HCT116 (cell line): ENCODE data around the gene FRY. TPM values are rescaled to one million over a fixed set of nuclear protein-coding genes. Genes with fewer than 3 reads are reported as not detected.

ENCODE experiments used
- ATAC-seq: fragments of 200-7000 bp; cut with Tn5 transposase; 2 replicates; pipeline ENCODE4 v1.9.1; 2020; ENCODE audit warnings: mild to moderate bottlenecking, moderate library complexity
- BruUV-seq: library from RNA; stranded (reverse); fragments of 400-500 nt; replicated peaks from 2 replicates; lab custom pipeline; 2021; lab: Mats Ljungman, UMichigan
- CTCF ChIA-PET: fragments of 300-600 bp; sonication (Branson Sonifier 250); formaldehyde crosslinking; loops from one replicate; lab custom pipeline; 2021; ENCODE audit warnings: antibody characterized with exemption; lab: Charles Lee
- POLR2A ChIA-PET: fragments of 300-600, 350-600 bp; sonication (Branson Sonifier 250); formaldehyde crosslinking; loops from one replicate; lab custom pipeline; 2021; ENCODE audit warnings: antibody characterized with exemption; lab: Charles Lee
- RAD21 ChIA-PET, 2 experiments: fragments of 300-600 bp; sonication (Branson Sonifier 250); formaldehyde crosslinking; loops; one replicate each; lab custom pipeline; 2023; ENCODE audit warnings: low total read pairs in 2 of 2; ENCODE audit not compliant: uncharacterized antibody in 2 of 2, unreplicated experiment in 2 of 2, low non-redundant PET in 1 of 2; lab: Charles Lee
- DNase-seq: peaks from one replicate; pipeline ENCODE4 v3.0.0-alpha.2; 2010; ENCODE audit warnings: low read depth, low spot score
- H2AFZ ChIP-seq: fragments of 200-600 bp; shearing (Covaris generic), sonication (generic); 2 replicates; pipeline ENCODE4 v1.6.1; 2017; ENCODE audit warnings: low read depth, mixed run types, mixed read lengths, antibody characterized with exemption, low read length; ENCODE audit not compliant: poor library complexity, severe bottlenecking
- H3K27ac ChIP-seq: 2 replicates; pipeline ENCODE4 v1.5.1; 2012; ENCODE audit warnings: low read depth, low read length
- H3K27me3 ChIP-seq: fragments of 200-600 bp; sonication (generic); 2 replicates; pipeline ENCODE4 v1.6.1; 2016; ENCODE audit warnings: mixed run types, low read length, mixed read lengths; ENCODE audit not compliant: insufficient read depth
- H3K36me3 ChIP-seq, 2 experiments: fragments of 200-500 bp in 1 of 2; fragments of 200-600 bp in 1 of 2; sonication (Bioruptor generic) in 1 of 2; sonication (generic) in 1 of 2; 2 replicates each; pipeline versions ENCODE4 v1.5.1 to v1.6.1; 2014 to 2016; ENCODE audit warnings: low read length in 2 of 2, inconsistent platforms in 1 of 2, mixed read lengths in 1 of 2, mixed run types in 1 of 2; ENCODE audit not compliant: insufficient read depth in 2 of 2, control insufficient read depth in 1 of 2
- H3K4me1 ChIP-seq, 2 experiments: fragments of 200-600 bp in 1 of 2; sonication (generic) in 1 of 2; 2 replicates each; pipeline versions ENCODE4 v1.5.1 to v1.6.1; 2012 to 2017; ENCODE audit warnings: low read length in 2 of 2, inconsistent platforms in 1 of 2, mild to moderate bottlenecking in 1 of 2, mixed read lengths in 1 of 2, mixed run types in 1 of 2, moderate library complexity in 1 of 2; ENCODE audit not compliant: insufficient read depth in 2 of 2, control insufficient read depth in 1 of 2
- H3K4me2 ChIP-seq: fragments of 200-600 bp; sonication (generic); 2 replicates; pipeline ENCODE4 v1.6.1; 2017; ENCODE audit warnings: mixed run types, low read length, mixed read lengths
- H3K4me3 ChIP-seq, 2 experiments: fragments of 200-600 bp in 1 of 2; sonication (generic) in 1 of 2; replicated peaks in 1 of 2; 2 replicates each; pipeline ENCODE4 v1.5.1; 2011 to 2016; ENCODE audit warnings: low read length in 2 of 2, control low read depth in 1 of 2, low read depth in 1 of 2, mild to moderate bottlenecking in 1 of 2, mixed read lengths in 1 of 2, mixed run types in 1 of 2
- H3K79me2 ChIP-seq: fragments of 200-600 bp; sonication (generic); 2 replicates; pipeline ENCODE4 v1.6.1; 2017; ENCODE audit warnings: mild to moderate bottlenecking, mixed run types, low read length, moderate library complexity, mixed read lengths; ENCODE audit not compliant: insufficient read depth
- H3K9ac ChIP-seq: fragments of 200-600 bp; sonication (generic); 2 replicates; pipeline ENCODE4 v1.6.1; 2016; ENCODE audit warnings: low read length, mixed read lengths
- H3K9me2 ChIP-seq: fragments of 200-600 bp; sonication (generic), shearing (Covaris generic); 2 replicates; pipeline ENCODE4 v1.6.1; 2017; ENCODE audit warnings: mixed run types, mild to moderate bottlenecking, moderate library complexity; ENCODE audit not compliant: insufficient read depth
- H3K9me3 ChIP-seq, 2 experiments: fragments of 200-500 bp in 1 of 2; fragments of 200-600 bp in 1 of 2; sonication (Bioruptor generic) in 1 of 2; sonication (generic) in 1 of 2; 2 replicates each; pipeline ENCODE4 v1.6.1; 2014 to 2017; ENCODE audit warnings: low read length in 2 of 2, mixed read lengths in 2 of 2, inconsistent platforms in 1 of 2, low read depth in 1 of 2, mild to moderate bottlenecking in 1 of 2, mixed run types in 1 of 2, moderate library complexity in 1 of 2; ENCODE audit not compliant: control insufficient read depth in 1 of 2, insufficient read depth in 1 of 2
- H4K20me1 ChIP-seq: fragments of 200-600 bp; sonication (generic), shearing (Covaris generic); 2 replicates; pipeline ENCODE4 v1.6.1; 2017; ENCODE audit warnings: mixed run types, mild to moderate bottlenecking, moderate library complexity; ENCODE audit not compliant: insufficient read depth
- ATF3 ChIP-seq: IDR thresholded peaks from 2 replicates; pipeline ENCODE4 v1.6.1; 2012
- CBX3 ChIP-seq: IDR thresholded peaks from 2 replicates; pipeline ENCODE4 v1.6.1; 2012; ENCODE audit warnings: low read depth
- TCF7L2 ChIP-seq: IDR thresholded peaks from 2 replicates; pipeline ENCODE4 v1.7.0; 2011; ENCODE audit warnings: borderline replicate concordance, inconsistent platforms; ENCODE audit not compliant: insufficient read depth, insufficient read length; ENCODE audit errors: extremely low read depth
- ZBTB33 ChIP-seq: IDR thresholded peaks from 2 replicates; pipeline ENCODE4 v1.6.1; 2011; ENCODE audit warnings: mild to moderate bottlenecking, low read length, moderate library complexity; ENCODE audit not compliant: insufficient replicate concordance; ENCODE audit errors: extremely low read depth
- intact Hi-C: fragments of 100-400 bp; cut with micrococcal nuclease; formaldehyde crosslinking; loops from 2 replicates; pipeline ENCODE4 v1.10.0; 2022
- total RNA-seq: library from RNA; stranded (reverse); gene quantifications from one replicate; pipeline ENCODE4 v1.2.1, GENCODE V29; 2021; ENCODE audit not compliant: unreplicated experiment
- TF ChIP-seq, protein P1 (sequence below): IDR thresholded peaks from 2 replicates; pipeline ENCODE4 v1.6.1; 2012; ENCODE audit warnings: low read depth

Gene FRY
- total RNA-seq, 1 experiment from 2014 or later, result 1.4 TPM

DNA sequence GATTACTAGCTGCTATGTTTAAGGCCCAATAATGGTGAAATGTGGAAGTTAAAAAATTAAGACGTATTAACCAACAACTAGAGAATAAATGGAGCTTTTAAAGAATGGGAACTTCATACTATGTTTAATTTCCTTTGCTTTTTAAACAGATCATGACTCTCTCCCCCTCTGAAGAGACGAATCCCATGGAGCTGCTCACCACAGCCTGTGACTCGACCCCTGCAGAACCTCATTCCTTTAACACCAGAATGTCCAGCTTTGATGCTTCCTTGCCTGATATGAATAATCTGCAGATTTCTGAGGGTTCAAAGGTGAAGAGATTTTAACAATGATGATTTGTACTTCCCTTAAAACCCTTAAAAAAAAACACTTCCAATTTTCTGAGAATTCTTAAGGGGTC, 230.6 kb downstream of the FRY start:
- Histone ChIP-seq H3K4me1 (peaks cover 10 to 11% of the 10 kb centered on the region in 2 experiments; a peak in 3 of 4 replicates), H3K4me3 (no peak overlapping the region), H3K9ac (no peak overlapping the region), H3K27me3 (no peaks in the 10 kb centered on the region), H3K79me2 (no peaks in the 10 kb centered on the region), H3K9me2 (no peaks in the 10 kb centered on the region), H3K9me3 (no peaks in the 10 kb centered on the region), H2AFZ (no peak overlapping the region), H3K36me3 (no peaks in the 10 kb centered on the region), H3K4me2 (no peak overlapping the region), H4K20me1 (no peaks in the 10 kb centered on the region), H3K27ac (no peak overlapping the region)
- DNase-seq, result no peak
- RAD21 ChIA-PET, result no interaction called here
- TF ChIP-seq TCF7L2 (no peak), ATF3 (no peak), CBX3 (no peak), ZBTB33 (no peak)
- TF ChIP-seq, protein P1, sequence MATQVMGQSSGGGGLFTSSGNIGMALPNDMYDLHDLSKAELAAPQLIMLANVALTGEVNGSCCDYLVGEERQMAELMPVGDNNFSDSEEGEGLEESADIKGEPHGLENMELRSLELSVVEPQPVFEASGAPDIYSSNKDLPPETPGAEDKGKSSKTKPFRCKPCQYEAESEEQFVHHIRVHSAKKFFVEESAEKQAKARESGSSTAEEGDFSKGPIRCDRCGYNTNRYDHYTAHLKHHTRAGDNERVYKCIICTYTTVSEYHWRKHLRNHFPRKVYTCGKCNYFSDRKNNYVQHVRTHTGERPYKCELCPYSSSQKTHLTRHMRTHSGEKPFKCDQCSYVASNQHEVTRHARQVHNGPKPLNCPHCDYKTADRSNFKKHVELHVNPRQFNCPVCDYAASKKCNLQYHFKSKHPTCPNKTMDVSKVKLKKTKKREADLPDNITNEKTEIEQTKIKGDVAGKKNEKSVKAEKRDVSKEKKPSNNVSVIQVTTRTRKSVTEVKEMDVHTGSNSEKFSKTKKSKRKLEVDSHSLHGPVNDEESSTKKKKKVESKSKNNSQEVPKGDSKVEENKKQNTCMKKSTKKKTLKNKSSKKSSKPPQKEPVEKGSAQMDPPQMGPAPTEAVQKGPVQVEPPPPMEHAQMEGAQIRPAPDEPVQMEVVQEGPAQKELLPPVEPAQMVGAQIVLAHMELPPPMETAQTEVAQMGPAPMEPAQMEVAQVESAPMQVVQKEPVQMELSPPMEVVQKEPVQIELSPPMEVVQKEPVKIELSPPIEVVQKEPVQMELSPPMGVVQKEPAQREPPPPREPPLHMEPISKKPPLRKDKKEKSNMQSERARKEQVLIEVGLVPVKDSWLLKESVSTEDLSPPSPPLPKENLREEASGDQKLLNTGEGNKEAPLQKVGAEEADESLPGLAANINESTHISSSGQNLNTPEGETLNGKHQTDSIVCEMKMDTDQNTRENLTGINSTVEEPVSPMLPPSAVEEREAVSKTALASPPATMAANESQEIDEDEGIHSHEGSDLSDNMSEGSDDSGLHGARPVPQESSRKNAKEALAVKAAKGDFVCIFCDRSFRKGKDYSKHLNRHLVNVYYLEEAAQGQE, result no peak
- POLR2A ChIA-PET, result interaction anchor here (0.7 kb wide), 1 partner anchor 54 kb away, joined by 3 read pairs; no protein-coding TSS in a partner anchor
- CTCF ChIA-PET, result no interaction called here
- intact Hi-C loops, result no loop called here
- no TSS peak for BruUV-seq
- ATAC-seq, result no peak
